Activated CD8-positive, alpha-beta memory T cell treated with anti-CD3 and anti-CD28 coated beads, Interleukin-2, amount 50 U/mL, for 4 hours (primary cell): ENCODE results near the gene EFHC1.
"Not testable (repeated sequence)": the region's sequence is repeated elsewhere in the genome, so short reads cannot be mapped to it uniquely, and the experiment has no call there.

Experiments used
- DNase-seq: peaks from one replicate; pipeline ENCODE4 v3.0.0-alpha.2; 2020

EFHC1 gene

DNA sequence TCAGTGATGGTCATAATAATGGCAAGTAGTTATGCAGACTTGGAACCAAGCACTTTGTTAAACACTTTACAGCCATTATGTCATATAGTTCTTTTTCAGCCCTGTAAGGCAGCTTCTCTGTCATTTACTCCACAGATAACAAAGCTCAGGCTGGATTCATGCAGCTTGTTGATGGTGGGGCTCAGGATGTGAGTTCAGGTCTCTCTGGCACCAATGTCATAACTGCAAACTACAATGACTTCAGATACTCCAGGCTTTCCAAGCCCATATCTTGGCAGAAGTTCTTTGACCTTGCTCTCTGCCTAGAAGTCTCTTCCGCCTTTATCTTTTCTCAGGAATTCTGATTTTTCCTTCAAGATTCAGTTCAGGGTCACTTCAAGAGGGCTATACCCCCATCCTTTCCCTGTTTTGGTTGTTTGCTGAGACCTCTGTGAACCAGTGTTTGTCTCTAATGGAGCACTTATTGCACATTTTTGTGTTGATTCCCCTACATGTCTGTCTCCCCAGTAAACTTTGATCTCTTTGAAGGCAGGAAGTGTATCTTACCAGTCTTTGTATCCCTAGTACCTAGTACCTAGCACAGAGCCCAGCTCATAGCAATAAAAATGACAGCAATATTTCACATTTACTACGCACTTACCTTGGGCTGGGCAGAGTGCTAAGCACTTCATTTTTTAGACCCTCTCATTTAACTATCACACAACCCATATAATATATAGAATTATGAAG is 19.7 kb upstream of the EFHC1 start:
- no peak for DNase-seq

DNA sequence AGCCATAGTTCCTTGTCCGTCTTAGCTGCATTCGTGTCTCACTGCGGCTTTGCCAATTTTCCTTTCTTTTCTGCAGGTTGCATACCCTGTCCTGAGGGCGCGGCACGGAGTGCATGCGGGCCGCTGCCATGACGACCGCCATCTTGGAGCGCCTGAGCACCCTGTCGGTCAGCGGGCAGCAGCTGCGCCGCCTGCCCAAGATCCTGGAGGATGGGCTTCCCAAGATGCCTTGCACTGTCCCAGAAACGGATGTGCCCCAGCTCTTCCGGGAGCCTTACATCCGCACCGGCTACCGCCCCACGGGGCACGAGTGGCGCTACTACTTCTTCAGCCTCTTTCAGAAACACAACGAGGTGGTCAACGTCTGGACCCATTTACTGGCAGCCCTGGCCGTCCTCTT is 17.1 kb upstream of the EFHC1 start:
- DNase-seq, result no peak

- no peak for DNase-seq
Observed at GRCh38 chr6:52403627-52404026, 16.5 kb upstream of the EFHC1 start.

- DNase-seq, result no peak
Observed at GRCh38 chr6:52405243-52405642, 14.9 kb upstream of the EFHC1 start.

GRCh38 chr6:52407467-52407866 is 12.7 kb upstream of the EFHC1 start:
- no peak for DNase-seq

DNA sequence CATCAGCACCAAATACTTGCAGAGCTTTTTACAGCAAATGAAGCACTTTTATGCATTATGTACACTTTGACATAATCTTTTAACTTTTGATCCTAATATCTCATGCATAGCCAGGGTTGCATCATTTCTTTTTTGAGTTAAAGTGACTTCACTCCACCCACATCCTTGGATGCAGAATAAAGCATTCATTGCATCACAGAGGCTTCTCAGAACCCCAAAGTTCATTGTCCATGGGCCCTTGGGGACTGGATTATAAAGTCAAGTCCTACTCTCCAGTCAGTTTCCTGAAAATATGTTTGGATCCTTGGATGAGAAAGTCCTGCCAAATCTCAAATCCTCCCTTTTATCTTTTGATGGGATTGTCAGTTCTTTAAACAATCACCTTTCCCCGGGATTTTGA is 10.6 kb upstream of the EFHC1 start:
- no peak for DNase-seq

DNA sequence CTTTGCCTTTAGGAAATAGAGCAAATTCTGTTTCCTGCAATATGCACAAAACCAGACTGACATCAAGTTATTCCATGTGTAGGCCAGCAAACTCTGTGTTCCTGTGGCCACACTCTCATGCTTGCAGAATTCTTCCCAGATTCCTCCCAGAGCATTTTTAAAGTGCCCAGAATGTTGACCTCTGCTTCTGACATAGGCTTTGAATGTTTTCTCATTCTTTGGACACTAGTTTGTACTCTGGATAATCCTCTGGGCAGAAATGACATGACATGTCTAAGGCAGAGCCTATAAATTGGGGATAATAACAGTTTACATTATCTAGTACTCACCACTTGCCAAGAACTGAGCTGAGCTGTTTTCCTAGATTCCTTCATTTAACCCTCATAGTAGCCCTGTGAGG is 9.2 kb upstream of the EFHC1 start:
- DNase-seq, result no peak

GRCh38 chr6:52411911-52412310 is 8.2 kb upstream of the EFHC1 start:
- no peak for DNase-seq

DNA sequence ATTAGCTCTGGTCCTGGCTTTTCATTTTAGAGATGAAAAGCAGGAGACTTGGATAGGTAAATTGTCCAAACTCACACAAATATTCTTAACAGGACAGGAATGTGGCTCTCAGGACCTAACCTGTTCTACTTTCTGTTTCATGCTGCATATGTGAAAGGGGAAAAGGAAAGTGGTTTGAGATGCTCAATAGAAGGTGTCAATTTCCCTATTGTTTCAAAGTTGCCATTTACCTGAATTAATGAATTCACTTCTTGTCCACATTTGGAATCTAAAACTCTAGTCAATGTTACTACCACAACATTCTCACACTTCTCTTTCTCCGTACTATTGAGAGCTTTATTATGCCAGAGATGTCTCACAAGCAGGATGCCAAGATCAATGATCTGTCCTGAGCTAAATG is 4.8 kb upstream of the EFHC1 start:
- DNase-seq, result no peak

DNA sequence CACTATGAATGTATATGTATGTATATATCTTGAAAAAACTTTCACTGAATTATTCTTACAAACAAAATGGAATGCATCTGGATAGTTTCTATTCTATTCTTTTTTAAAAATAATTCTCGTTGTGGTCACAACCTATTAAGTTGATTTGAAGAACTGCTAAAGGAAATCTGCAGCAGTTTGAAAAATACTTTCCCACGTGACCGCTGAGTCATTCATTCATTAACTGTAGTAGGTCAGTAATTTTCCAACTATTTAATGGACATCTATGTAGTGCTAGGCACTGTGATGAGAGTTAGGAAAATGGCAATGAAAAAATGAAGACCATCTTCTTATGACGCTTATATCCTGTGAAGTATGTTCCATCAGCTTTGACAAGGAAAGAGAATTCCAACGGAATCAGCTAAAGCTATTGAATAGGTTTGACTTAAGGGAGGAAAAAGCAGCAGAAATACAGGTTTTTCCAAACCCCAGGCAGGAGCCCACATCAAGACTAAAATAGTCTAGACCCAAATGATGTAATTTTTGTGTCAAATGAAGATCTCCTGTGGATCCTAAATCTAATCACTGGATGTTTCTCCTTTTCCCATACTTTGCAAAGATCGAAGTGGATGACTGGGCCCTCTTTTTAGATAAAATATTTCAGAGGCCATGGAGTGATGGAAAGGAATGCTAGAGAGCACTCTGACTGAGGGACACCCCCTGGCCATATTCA is 4.1 kb upstream of the EFHC1 start:
- no peak for DNase-seq

GRCh38 chr6:52416629-52417151 is 3.5 kb upstream of the EFHC1 start:
- DNase-seq, result no peak

- DNase-seq, result no peak
Observed at GRCh38 chr6:52417675-52418111, 2.4 kb upstream of the EFHC1 start.

DNA sequence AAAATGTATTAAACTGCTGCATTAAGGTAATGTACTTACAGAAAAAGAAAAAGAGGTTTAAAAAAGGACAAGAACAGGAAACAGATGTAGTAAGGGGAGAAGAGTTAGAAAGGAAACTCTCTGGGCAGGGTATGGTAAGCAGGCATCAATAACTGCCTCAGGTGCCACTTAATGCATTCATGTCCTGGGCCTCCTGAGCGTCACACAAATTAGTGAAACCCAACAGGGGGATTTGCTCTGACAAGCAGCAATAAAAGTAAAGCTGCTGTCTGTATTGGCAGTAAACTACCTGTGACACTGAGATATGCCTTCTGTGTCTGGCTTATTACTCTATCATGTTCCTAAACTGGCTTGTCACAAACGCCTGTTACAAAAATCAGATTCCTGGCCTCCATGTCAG is 1.5 kb upstream of the EFHC1 start:
- DNase-seq, result no peak

DNA sequence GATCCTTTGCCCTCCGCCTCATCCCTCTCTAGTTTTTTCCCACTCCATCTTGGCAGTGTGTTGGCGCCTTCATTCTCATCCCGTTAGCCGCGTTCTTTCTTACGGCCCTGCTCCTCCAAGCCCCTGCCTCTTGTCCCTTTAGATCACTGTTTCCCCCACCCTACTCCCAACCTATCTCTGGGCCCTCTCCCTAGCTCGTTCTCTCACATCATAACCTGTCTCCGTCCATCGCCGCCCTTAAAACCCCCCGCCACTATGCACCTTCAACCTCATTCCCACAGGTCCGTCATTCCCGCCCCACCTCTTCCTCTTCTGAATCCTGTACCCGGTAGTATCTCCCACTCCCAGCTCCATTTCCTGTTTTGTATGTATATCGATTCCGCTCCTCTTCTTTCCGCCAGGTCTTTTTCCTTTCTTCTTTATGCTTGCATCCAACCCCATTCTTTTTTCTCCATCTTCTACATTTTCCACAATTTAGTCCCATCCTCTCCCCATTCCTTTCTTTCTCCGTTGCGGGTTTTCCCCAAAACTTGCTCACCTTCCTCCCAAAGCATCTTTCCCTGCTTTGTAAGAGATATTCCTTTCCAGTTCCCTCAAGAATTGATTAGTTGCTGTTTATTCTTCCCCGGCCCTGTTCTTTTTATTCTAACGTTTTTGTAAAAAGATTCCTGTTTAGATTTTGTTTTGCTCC is 671 bp downstream of the EFHC1 start:
- no peak for DNase-seq

DNA sequence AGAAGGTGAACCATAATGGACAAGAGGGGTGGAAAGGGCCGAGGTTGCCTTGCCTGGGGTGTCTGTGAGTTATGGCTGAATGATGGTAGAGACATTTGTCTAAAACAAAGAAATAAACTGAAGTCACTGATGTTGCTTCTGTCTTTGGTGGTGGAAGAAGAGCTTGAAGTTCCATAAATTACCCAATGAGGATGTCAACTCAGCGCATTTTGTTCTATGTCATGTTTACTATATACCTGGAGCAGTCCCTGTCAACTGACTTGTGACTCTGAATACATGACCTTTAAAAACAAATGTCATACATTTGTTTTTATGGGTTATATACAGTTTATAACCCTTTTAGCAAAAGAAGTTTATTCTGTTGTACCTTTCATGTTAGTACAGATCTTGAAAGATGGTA is 2.0 kb downstream of the EFHC1 start:
- no peak for DNase-seq

DNA sequence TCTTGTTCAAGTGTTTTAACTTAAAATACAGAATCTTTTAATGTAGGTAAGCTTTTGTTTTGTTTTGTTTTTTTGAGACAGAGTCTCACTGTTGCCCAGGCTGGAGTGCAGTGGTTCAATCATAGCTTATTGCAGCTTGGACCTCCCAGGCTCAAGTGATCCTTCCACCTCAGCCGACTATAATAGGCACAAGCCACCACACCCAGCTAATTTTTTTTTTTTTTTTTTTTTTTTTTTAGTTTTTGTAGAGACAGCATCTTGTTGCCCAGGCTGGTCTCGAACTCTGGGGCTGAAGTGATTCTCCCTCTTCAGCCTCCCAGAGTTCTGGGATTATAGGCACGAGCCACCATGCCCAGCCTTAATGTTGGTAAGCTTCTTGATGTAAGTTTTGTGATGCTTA is 3.3 kb downstream of the EFHC1 start:
- DNase-seq, result no peak

DNA sequence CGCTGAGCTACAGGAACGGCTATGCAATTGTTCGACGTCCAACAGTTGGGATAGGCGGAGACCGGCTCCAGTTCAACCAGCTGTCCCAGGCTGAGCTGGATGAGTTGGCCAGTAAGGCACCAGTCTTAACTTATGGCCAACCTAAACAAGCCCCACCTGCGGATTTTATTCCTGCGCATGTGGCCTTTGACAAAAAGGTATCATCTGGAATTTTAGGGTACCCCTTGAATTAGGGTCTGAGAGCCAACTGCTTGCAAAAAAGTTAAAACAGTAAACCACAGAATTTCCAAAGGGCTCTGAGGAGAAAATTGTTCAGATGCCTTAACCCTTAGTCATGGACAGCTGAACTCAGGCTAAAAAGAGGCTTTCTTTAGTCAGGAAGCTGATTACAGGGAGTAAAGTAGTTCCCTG is 3.8 kb downstream of the EFHC1 start:
- no peak for DNase-seq

DNA sequence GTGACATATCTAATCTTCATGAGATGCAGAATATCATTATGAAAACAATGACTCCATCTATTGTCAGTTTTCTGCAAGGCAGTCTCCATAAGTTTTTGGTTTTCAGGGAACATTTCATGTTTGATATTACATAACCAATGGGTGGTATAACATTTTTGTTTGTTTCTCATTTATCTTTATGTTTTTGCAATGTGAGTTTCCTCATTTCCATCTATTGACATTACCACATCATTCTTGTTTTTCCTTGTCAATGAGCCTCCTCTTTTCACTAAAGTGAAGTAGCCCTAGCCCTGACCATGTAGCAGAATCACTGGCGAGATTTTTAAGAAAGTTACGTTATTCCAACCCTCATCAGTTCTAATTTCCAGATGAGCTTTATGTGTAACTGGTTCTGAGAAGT is 4.4 kb downstream of the EFHC1 start:
- no peak for DNase-seq

DNA sequence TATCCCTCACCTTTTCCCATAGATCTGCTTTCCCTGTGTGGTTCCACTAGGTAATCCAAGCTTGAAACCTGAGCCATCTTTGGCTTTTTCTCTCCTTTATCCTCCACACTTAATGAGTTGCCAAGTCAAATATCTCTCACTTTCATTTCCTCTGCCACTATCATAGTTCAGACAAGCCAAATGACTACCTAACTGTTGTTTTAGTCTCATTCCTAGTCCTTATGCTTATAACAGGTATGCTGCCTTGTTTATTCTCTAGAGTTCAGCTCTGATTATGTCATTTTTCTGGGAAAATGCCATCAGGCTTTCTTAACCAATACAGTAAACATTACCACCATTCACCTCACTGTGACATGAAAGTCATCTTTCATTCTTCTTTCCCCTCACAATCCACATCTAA is 6.5 kb downstream of the EFHC1 start:
- DNase-seq, result no peak

DNA sequence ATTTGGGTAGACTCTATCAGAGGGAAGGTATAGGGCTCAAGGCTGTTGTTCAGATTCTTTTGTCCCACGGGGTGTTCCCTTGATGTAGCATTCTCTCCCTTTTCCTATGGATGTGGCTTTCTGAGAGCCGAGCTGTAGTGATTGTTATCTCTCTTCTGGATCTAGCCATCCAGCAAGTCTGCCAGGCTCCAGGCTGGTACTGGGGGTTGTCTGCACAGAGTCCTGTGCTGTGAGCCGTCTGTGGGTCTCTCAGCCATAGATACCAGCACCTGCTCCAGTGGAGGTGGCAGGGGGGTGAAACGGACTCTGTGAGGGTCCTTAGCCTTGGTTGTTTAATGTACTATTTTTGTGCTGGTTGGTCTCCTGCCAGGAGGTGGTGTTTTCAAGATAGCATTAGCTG is 13.2 kb downstream of the EFHC1 start:
- DNase-seq, result not testable (repeated sequence)

DNA sequence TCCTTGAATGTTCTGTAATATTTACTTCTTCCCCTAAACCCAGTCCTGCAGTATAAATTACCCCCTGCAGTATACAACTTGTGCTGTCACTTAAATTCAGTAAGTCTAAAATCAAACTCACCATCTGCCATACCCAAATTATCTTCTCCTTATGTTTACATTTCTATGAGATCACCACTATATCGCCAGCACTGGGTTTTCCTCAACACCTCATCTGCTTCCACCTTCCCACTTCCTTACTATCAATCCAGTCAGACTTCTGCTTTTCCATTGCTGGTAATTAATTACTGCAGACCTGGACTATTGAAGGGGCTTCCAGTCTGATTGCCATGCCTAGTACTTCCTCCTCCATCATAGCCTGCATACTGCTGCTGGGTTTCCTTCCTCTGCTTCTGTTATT is 15.2 kb downstream of the EFHC1 start:
- no peak for DNase-seq

DNA sequence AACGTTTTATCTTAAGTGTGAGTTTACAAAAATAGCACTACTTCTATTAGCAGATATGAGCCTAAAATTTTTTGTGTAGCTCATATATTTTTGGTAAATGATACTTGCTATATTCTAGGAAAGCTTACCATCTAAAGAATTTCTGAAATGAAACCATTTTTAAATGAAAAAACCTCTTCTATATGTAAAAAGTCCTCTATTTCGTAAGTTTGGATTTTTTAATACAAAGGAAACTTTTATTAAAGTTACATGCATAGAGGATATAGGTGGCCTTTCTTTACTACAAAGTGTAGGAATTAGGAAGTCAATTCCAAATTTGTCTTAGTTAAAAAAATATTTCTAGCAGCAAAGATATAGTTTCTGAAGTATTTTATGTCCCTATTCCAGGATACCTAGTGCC is 18.8 kb downstream of the EFHC1 start:
- DNase-seq, result no peak

DNA sequence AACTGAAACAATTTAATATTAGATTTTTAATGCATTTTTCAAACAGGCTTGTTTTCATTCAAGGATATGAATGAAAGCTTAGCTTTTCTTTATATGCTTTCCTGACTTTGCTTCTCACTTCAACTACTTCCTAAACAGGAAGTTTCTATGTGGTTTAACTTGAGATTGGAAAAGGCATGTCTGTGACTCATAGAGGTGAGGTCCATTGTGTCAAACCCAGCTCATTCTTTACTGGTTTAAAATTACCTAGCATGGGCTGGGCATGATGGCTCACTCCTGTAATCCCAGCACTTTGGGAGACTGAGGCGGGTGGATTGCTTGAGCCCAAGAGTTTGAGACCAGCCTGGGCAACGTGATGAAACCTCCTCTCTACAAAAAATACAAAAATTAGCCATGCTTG is 34.4 kb downstream of the EFHC1 start:
- DNase-seq, result no peak

DNA sequence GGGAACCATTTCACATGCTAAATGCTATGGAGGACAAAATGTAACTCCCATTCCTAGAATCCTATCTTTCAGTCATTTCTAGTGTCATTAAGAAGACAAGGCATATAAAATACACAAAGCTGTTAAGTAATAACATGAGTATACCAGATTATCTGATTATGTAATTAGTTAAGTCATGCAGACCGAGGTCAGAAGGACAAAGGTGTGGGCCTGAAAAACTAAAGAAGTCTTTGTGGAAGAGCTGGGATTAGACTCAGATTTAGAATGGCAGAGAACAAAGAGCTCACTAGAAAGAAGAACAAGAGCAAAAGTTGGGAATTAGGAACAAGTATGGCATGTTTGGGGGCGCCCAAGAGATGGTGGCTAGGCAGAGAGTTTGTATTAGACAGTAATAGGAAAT is 37.0 kb downstream of the EFHC1 start:
- no peak for DNase-seq
